Liver (tissue), 9 donors: ENCODE measurements around the gene BCAT1. TPM values are rescaled to one million over a fixed set of nuclear protein-coding genes. Genes with fewer than 3 reads are reported as not detected.

Source experiments
- DNase-seq: peaks from one replicate; pipeline ENCODE4 v3.0.0-alpha.2; 2017; ENCODE audit warnings: low spot score
- H3K27ac ChIP-seq, 2 donors: one replicate each; pipeline ENCODE4 v1.7.0; 2013; ENCODE audit warnings: inconsistent platforms in 2 of 2, low read length in 2 of 2, control low read depth in 1 of 2, low read depth in 1 of 2, mild to moderate bottlenecking in 1 of 2
- H3K27me3 ChIP-seq, 4 donors: one replicate each; pipeline versions ENCODE4 v1.6.1 to v1.7.0; 2013; ENCODE audit warnings: low read length in 3 of 4, inconsistent platforms in 1 of 4, mild to moderate bottlenecking in 1 of 4, moderate library complexity in 1 of 4; ENCODE audit not compliant: control insufficient read depth in 4 of 4, insufficient read depth in 4 of 4
- H3K36me3 ChIP-seq, 4 donors: one replicate each; pipeline versions ENCODE4 v1.6.1 to v1.7.0; 2013; ENCODE audit warnings: low read length in 3 of 4, mild to moderate bottlenecking in 3 of 4, low read depth in 1 of 4, moderate library complexity in 1 of 4; ENCODE audit not compliant: control insufficient read depth in 4 of 4, insufficient read depth in 3 of 4
- H3K4me1 ChIP-seq, 4 donors: one replicate each; pipeline versions ENCODE4 v1.6.1 to v1.7.0; 2013; ENCODE audit warnings: low read length in 3 of 4, mild to moderate bottlenecking in 3 of 4, moderate library complexity in 1 of 4; ENCODE audit not compliant: control insufficient read depth in 4 of 4, insufficient read depth in 4 of 4
- H3K4me3 ChIP-seq, 3 donors: one replicate each; pipeline versions ENCODE4 v1.6.1 to v1.7.0; 2013; ENCODE audit warnings: low read length in 3 of 3, control low read depth in 1 of 3, low read depth in 1 of 3, mild to moderate bottlenecking in 1 of 3
- H3K9ac ChIP-seq, 2 donors: one replicate each; pipeline ENCODE4 v1.7.0; 2013; ENCODE audit warnings: low read length in 2 of 2, mild to moderate bottlenecking in 2 of 2, moderate library complexity in 2 of 2, control low read depth in 1 of 2, low read depth in 1 of 2
- H3K9me3 ChIP-seq, 4 donors: one replicate each; pipeline versions ENCODE4 v1.6.1 to v1.7.0; 2013; ENCODE audit warnings: low read length in 3 of 4; ENCODE audit not compliant: control insufficient read depth in 4 of 4
- EGR1 ChIP-seq, 2 donors: IDR thresholded peaks; 2 replicates each; pipeline ENCODE4 v1.6.1; 2016 to 2018; ENCODE audit warnings: antibody characterized with exemption in 2 of 2, low read depth in 2 of 2
- FOXA1 ChIP-seq: IDR thresholded peaks from 2 replicates; pipeline ENCODE4 v1.6.1; 2016; ENCODE audit warnings: antibody characterized with exemption
- GABPA ChIP-seq, 2 donors: IDR thresholded peaks in 1 of 2; conservative IDR thresholded peaks in 1 of 2; 2 replicates each; pipeline ENCODE4 v1.6.1; 2016; ENCODE audit warnings: antibody characterized with exemption in 2 of 2, mild to moderate bottlenecking in 1 of 2, moderate library complexity in 1 of 2
- HNF4A ChIP-seq, 2 donors: conservative IDR thresholded peaks; 2 replicates each; pipeline ENCODE4 v1.6.1; 2016; ENCODE audit warnings: antibody characterized with exemption in 2 of 2, mild to moderate bottlenecking in 2 of 2
- JUND ChIP-seq, 2 donors: IDR thresholded peaks; 2 replicates each; pipeline ENCODE4 v1.6.1; 2016; ENCODE audit warnings: antibody characterized with exemption in 2 of 2
- RAD21 ChIP-seq, 2 donors: IDR thresholded peaks; 2 replicates each; pipeline ENCODE4 v1.6.1; 2016; ENCODE audit warnings: antibody characterized with exemption in 2 of 2, mild to moderate bottlenecking in 2 of 2
- RXRA ChIP-seq, 2 donors: IDR thresholded peaks; 2 replicates each; pipeline ENCODE4 v1.6.1; 2017 to 2018; ENCODE audit warnings: antibody characterized with exemption in 2 of 2, mild to moderate bottlenecking in 1 of 2
- TAF1 ChIP-seq: conservative IDR thresholded peaks from 2 replicates; pipeline ENCODE4 v1.6.1; 2016; ENCODE audit warnings: antibody characterized with exemption, mild to moderate bottlenecking
- YY1 ChIP-seq: IDR thresholded peaks from 2 replicates; pipeline ENCODE4 v1.6.1; 2016; ENCODE audit warnings: antibody characterized with exemption, mild to moderate bottlenecking
- WGBS: extraction: QIAGEN DNeasy Blood & Tissue Kit; methylation state at CpG from one replicate; pipeline ENCODE4 v1.1.7; 2013; 5-methylcytosine and 5-hydroxymethylcytosine counted together
- polyA plus RNA-seq, 2 donors: library from polyadenylated mRNA; stranded (reverse) in 1 of 2; unstranded in 1 of 2; fragments of 200-250 nt in 1 of 2; fragments of >200 nt in 1 of 2; fragmentation: Nextera tagmentation in 1 of 2; extraction: Ambion mirVana in 1 of 2; gene quantifications; one replicate each; pipeline versions ENCODE4 v1.2.1 to v1.2.3, GENCODE V29; 2013 to 2015
- total RNA-seq, 2 donors: library from RNA; depleted of rRNA; stranded (reverse); fragments of >200 nt; gene quantifications; one replicate each; pipeline ENCODE4 v1.2.3, GENCODE V29; 2014
- TF ChIP-seq, protein P1 (sequence below): IDR thresholded peaks from 2 replicates; pipeline ENCODE4 v1.6.1; 2016; ENCODE audit warnings: antibody characterized with exemption
- TF ChIP-seq, protein P2 (sequence below): IDR thresholded peaks from 2 replicates; pipeline ENCODE4 v1.6.1; 2016; ENCODE audit warnings: antibody characterized with exemption, mild to moderate bottlenecking
- donor health status: healthy.
- donor health status: healthy.
- donor health status: healthy.
- donor health status: healthy.
- donor health status: healthy.

The BCAT1 gene
- total and polyA plus RNA-seq, 4 donors: 0.14 to 10.0 (median 0.85) TPM

DNA sequence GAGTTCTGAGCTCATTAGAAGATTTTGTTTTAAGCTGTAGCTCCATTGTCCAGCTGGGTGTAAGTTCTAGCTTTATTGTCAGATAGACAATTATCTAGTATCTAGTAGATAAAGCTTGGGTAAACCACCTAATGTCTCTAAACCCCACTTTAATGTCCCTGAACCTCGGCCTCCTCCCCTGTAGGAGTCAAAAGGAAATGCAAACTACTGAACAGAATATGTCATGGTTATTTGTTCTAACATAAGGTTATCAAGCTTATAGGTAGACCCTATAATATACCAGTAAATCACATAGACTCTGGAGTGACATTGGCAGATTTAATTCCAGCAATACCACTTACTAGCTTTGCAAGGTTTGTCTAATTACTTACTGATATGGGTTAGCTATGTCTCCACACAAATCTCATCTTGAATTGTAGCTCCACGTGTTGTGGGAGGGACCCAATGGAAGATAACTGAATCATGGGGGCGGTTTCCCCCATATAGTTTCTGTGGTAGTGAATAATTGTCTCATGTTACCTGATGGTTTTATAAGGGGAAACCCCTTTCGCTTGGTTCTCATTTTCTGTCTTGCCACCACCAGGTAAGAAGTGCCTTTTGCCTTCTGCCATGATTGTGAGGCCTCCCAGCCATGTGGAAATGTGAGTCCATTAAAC, 29.4 kb downstream of the BCAT1 start (continued):
- TF ChIP-seq, protein P1, sequence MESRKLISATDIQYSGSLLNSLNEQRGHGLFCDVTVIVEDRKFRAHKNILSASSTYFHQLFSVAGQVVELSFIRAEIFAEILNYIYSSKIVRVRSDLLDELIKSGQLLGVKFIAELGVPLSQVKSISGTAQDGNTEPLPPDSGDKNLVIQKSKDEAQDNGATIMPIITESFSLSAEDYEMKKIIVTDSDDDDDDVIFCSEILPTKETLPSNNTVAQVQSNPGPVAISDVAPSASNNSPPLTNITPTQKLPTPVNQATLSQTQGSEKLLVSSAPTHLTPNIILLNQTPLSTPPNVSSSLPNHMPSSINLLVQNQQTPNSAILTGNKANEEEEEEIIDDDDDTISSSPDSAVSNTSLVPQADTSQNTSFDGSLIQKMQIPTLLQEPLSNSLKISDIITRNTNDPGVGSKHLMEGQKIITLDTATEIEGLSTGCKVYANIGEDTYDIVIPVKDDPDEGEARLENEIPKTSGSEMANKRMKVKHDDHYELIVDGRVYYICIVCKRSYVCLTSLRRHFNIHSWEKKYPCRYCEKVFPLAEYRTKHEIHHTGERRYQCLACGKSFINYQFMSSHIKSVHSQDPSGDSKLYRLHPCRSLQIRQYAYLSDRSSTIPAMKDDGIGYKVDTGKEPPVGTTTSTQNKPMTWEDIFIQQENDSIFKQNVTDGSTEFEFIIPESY: no peak

DNA sequence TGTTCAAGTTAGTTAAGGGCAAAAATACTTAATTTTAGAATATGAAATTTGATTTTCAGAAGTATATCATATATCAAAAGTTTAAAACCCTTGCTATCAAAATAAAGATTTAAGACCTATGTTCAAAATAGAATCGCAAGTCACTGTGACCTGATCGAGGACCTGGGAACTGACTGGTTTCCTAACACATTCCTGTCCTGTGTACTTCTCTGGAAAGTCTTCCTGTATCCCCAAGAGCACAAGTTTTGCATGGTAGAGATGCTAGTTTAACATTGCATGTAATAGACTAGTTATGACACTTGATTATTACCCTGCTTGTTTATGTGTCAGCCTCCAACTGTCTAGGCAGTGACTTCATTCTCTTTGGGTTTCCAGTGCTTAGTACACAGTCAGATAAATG, 30.3 kb downstream of the BCAT1 start:
- Histone ChIP-seq H3K27ac (no peak overlapping the region), H3K9me3 (no peaks in the 10 kb centered on the region)
- TF ChIP-seq TAF1 (no peak), EGR1 (IDR thresholded peaks at IDR 0.05; ENCODE audit: low read depth in 2 of 2) (no peak), HNF4A (conservative IDR thresholded peaks at IDR 0.05) (no peak)

DNA sequence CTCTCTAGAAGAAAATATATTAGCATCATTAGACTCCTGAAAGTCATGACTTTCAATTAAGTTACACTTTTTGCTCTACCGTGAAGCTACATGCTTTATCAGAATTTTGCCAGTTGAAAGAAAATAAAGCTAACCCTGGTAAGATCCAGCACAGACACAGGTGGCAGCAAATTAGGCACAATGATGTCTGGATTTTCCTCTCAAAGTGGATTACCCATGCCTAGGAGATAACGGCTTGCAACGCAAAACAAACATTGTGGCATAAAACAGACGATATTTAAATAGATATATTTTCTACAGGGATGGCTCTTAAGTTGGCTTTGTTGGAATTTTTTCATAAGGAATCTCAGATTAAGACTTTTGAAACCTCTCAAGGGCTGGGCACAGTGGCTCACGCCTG, 33.4 kb downstream of the BCAT1 start:
- Histone ChIP-seq H3K27ac (no peak overlapping the region), H3K4me3 (no peak overlapping the region), H3K4me1 (no peaks in the 10 kb centered on the region), H3K9me3 (no peaks in the 10 kb centered on the region), H3K27me3 (no peaks in the 10 kb centered on the region), H3K9ac (no peak overlapping the region), H3K36me3 (no peaks in the 10 kb centered on the region)
- no peak for TF ChIP-seq EGR1 (IDR thresholded peaks at IDR 0.05; ENCODE audit: low read depth in 2 of 2)
- no peak for TF ChIP-seq JUND (IDR thresholded peaks at IDR 0.05)
- TF ChIP-seq YY1: no peak
- TF ChIP-seq RAD21 (IDR thresholded peaks at IDR 0.05): no peak
- TF ChIP-seq, protein P2, sequence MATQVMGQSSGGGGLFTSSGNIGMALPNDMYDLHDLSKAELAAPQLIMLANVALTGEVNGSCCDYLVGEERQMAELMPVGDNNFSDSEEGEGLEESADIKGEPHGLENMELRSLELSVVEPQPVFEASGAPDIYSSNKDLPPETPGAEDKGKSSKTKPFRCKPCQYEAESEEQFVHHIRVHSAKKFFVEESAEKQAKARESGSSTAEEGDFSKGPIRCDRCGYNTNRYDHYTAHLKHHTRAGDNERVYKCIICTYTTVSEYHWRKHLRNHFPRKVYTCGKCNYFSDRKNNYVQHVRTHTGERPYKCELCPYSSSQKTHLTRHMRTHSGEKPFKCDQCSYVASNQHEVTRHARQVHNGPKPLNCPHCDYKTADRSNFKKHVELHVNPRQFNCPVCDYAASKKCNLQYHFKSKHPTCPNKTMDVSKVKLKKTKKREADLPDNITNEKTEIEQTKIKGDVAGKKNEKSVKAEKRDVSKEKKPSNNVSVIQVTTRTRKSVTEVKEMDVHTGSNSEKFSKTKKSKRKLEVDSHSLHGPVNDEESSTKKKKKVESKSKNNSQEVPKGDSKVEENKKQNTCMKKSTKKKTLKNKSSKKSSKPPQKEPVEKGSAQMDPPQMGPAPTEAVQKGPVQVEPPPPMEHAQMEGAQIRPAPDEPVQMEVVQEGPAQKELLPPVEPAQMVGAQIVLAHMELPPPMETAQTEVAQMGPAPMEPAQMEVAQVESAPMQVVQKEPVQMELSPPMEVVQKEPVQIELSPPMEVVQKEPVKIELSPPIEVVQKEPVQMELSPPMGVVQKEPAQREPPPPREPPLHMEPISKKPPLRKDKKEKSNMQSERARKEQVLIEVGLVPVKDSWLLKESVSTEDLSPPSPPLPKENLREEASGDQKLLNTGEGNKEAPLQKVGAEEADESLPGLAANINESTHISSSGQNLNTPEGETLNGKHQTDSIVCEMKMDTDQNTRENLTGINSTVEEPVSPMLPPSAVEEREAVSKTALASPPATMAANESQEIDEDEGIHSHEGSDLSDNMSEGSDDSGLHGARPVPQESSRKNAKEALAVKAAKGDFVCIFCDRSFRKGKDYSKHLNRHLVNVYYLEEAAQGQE: no peak
- TF ChIP-seq GABPA (IDR thresholded peaks at IDR 0.05 in 1 of 2, conservative IDR thresholded peaks at IDR 0.05 in 1 of 2): no peak
- no peak for TF ChIP-seq RXRA (IDR thresholded peaks at IDR 0.05)
- TF ChIP-seq FOXA1: no peak
- TF ChIP-seq, protein P1: no peak
- no peak for DNase-seq
- WGBS: 78% methylated on average over 5 of the region's 5 CpGs

More for the DNA sequence above, 30.3 kb downstream of the BCAT1 start:
- no peak overlapping the region for H3K9ac ChIP-seq
- 37% methylated on average over 2 of the region's 2 CpGs for WGBS
- H3K4me3 ChIP-seq: no peak overlapping the region
- H3K4me1 ChIP-seq: no peaks in the 10 kb centered on the region
- no peak for DNase-seq
- H3K36me3 ChIP-seq: no peaks in the 10 kb centered on the region
- H3K27me3 ChIP-seq: no peaks in the 10 kb centered on the region
